H1 (cell line): Measurements from ENCODE around the gene SMURF2. TPM values are rescaled to one million over a fixed set of nuclear protein-coding genes. Genes with fewer than 3 reads are reported as not detected.
"Not testable (repeated sequence)": the region's sequence is repeated elsewhere in the genome, so short reads cannot be mapped to it uniquely, and the experiment has no call there.

Experiments
- CTCF ChIA-PET: fragments of 300-600 bp; sonication (Branson Sonifier 250); formaldehyde crosslinking; loops from one replicate; lab custom pipeline; 2021; ENCODE audit not compliant: partially characterized antibody; lab: Charles Lee
- POLR2A ChIA-PET: fragments of 300-600 bp; sonication (Branson Sonifier 250); formaldehyde crosslinking; loops from one replicate; lab custom pipeline; 2021; ENCODE audit warnings: inconsistent platforms; ENCODE audit not compliant: partially characterized antibody; lab: Charles Lee
- DNase-seq, 2 experiments: peaks; one replicate each; pipeline versions ENCODE4 v3.0.0 to v3.0.0-alpha.2; 2010 to 2022; ENCODE audit warnings: low spot score in 2 of 2, low read depth in 1 of 2, mixed read lengths in 1 of 2
- FAIRE-seq: peaks from 2 replicates; lab custom pipeline; 2011; peaks lifted over from hg19 to GRCh38; lab: Jason Lieb, UNC
- H2AFZ ChIP-seq: 2 replicates; pipeline ENCODE4 v1.8.1; 2012; ENCODE audit warnings: low read length, inconsistent platforms
- H2AK5ac ChIP-seq: 2 replicates; pipeline ENCODE4 v1.6.1; 2013; ENCODE audit warnings: low read depth, low read length
- H2BK120ac ChIP-seq: replicated peaks from 2 replicates; pipeline ENCODE3; 2013; ENCODE audit warnings: low read depth, low read length, inconsistent platforms
- H2BK12ac ChIP-seq: 2 replicates; pipeline ENCODE4 v1.6.1; 2013; ENCODE audit warnings: low read depth, low read length
- H2BK15ac ChIP-seq: 2 replicates; pipeline ENCODE4 v1.6.1; 2013; ENCODE audit warnings: low read length
- H2BK20ac ChIP-seq: 2 replicates; pipeline ENCODE4 v1.6.1; 2013; ENCODE audit warnings: low read length
- H2BK5ac ChIP-seq: 2 replicates; pipeline ENCODE4 v1.6.1; 2013; ENCODE audit warnings: low read depth, low read length
- H3K14ac ChIP-seq: 2 replicates; pipeline ENCODE4 v1.6.1; 2013; ENCODE audit warnings: inconsistent platforms; ENCODE audit not compliant: insufficient read length
- H3K18ac ChIP-seq: 2 replicates; pipeline ENCODE4 v1.6.1; 2013; ENCODE audit warnings: low read length; ENCODE audit errors: extremely low read depth
- H3K23ac ChIP-seq: 2 replicates; pipeline ENCODE4 v1.6.1; 2013; ENCODE audit warnings: inconsistent platforms; ENCODE audit not compliant: insufficient read length
- H3K23me2 ChIP-seq: 2 replicates; pipeline ENCODE4 v1.6.1; 2013; ENCODE audit warnings: low read depth, low read length
- H3K27ac ChIP-seq: 2 replicates; pipeline ENCODE4 v1.6.1; 2011; ENCODE audit warnings: low read depth, low read length, inconsistent platforms
- H3K27me3 ChIP-seq, 4 experiments: replicated peaks in 1 of 4; 1 replicate in 1 of 4; 2 replicates in 3 of 4; pipeline versions ENCODE4 v1.6.1 to v1.8.1; 2011 to 2013; ENCODE audit warnings: low read length in 3 of 4, mild to moderate bottlenecking in 3 of 4, inconsistent platforms in 2 of 4, mixed read lengths in 2 of 4, moderate library complexity in 1 of 4; ENCODE audit not compliant: control insufficient read depth in 3 of 4, insufficient read depth in 3 of 4; ENCODE audit errors: extremely low read depth in 1 of 4
- H3K36me3 ChIP-seq, 4 experiments: 2 replicates each; pipeline versions ENCODE4 v1.6.1 to v1.8.1; 2011 to 2013; ENCODE audit warnings: mild to moderate bottlenecking in 4 of 4, low read length in 3 of 4, moderate library complexity in 2 of 4, control low read depth in 1 of 4, inconsistent platforms in 1 of 4; ENCODE audit not compliant: insufficient read depth in 4 of 4, control insufficient read depth in 2 of 4
- H3K4ac ChIP-seq: replicated peaks from 2 replicates; pipeline ENCODE3; 2013; ENCODE audit warnings: low read length, low read depth, mixed read lengths, inconsistent platforms; ENCODE audit not compliant: insufficient read length
- H3K4me1 ChIP-seq, 4 experiments: replicated peaks in 1 of 4; 1 replicate in 1 of 4; 2 replicates in 3 of 4; pipeline versions ENCODE4 v1.6.1 to v1.8.1; 2011 to 2013; ENCODE audit warnings: low read length in 3 of 4, inconsistent platforms in 2 of 4, mixed read lengths in 1 of 4; ENCODE audit not compliant: insufficient read depth in 4 of 4, control insufficient read depth in 3 of 4
- H3K4me2 ChIP-seq, 2 experiments: 2 replicates each; pipeline versions ENCODE4 v1.6.1 to v1.8.1; 2011 to 2013; ENCODE audit warnings: low read depth in 2 of 2, low read length in 2 of 2, control low read depth in 1 of 2, inconsistent platforms in 1 of 2, mild to moderate bottlenecking in 1 of 2; ENCODE audit not compliant: insufficient read depth in 1 of 2
- H3K4me3 ChIP-seq, 4 experiments: fragments of 200-600, 300-600 bp in 1 of 4; sonication (generic), shearing (Covaris generic), sonication (Bioruptor Twin) in 1 of 4; 2 replicates each; pipeline versions ENCODE4 v1.5.1 to v1.8.1; 2011 to 2016; ENCODE audit warnings: low read length in 4 of 4, low read depth in 3 of 4, control low read depth in 2 of 4, inconsistent platforms in 2 of 4, mild to moderate bottlenecking in 2 of 4, mixed read lengths in 1 of 4, moderate library complexity in 1 of 4; ENCODE audit not compliant: insufficient read depth in 2 of 4; ENCODE audit errors: extremely low read depth in 1 of 4
- H3K56ac ChIP-seq: replicated peaks from 2 replicates; pipeline ENCODE3; 2013; ENCODE audit warnings: low read depth, mild to moderate bottlenecking, mixed read lengths, low read length, inconsistent platforms; ENCODE audit not compliant: insufficient read length
- H3K79me1 ChIP-seq: 2 replicates; pipeline ENCODE4 v1.6.1; 2013; ENCODE audit warnings: low read depth, low read length, control low read depth
- H3K79me2 ChIP-seq, 2 experiments: 2 replicates each; pipeline versions ENCODE4 v1.6.1 to v1.8.1; 2012 to 2013; ENCODE audit warnings: low read length in 2 of 2, mild to moderate bottlenecking in 2 of 2, inconsistent platforms in 1 of 2; ENCODE audit not compliant: insufficient read depth in 2 of 2, control insufficient read depth in 1 of 2
- H3K9ac ChIP-seq, 4 experiments: replicated peaks in 1 of 4; 1 replicate in 1 of 4; 2 replicates in 3 of 4; pipeline versions ENCODE4 v1.6.1 to v1.8.1; 2011 to 2013; ENCODE audit warnings: low read depth in 3 of 4, low read length in 3 of 4, control low read depth in 2 of 4, mild to moderate bottlenecking in 2 of 4, moderate library complexity in 2 of 4, inconsistent platforms in 1 of 4; ENCODE audit errors: extremely low read depth in 1 of 4
- H3K9me3 ChIP-seq, 2 experiments: 2 replicates each; pipeline versions ENCODE4 v1.6.1 to v1.8.1; 2012 to 2013; ENCODE audit warnings: mild to moderate bottlenecking in 2 of 2, moderate library complexity in 2 of 2, control low read depth in 1 of 2, inconsistent platforms in 1 of 2, low read depth in 1 of 2, low read length in 1 of 2, mixed read lengths in 1 of 2; ENCODE audit not compliant: insufficient read depth in 2 of 2
- H4K20me1 ChIP-seq, 2 experiments: replicated peaks in 1 of 2; 2 replicates each; pipeline versions ENCODE3 to v1.8.1; 2011 to 2013; ENCODE audit warnings: inconsistent platforms in 2 of 2, low read length in 2 of 2, mild to moderate bottlenecking in 1 of 2; ENCODE audit not compliant: insufficient read depth in 2 of 2, control insufficient read depth in 1 of 2
- H4K5ac ChIP-seq: 2 replicates; pipeline ENCODE4 v1.6.1; 2013; ENCODE audit warnings: low read length, low read depth, mixed read lengths, inconsistent platforms; ENCODE audit not compliant: insufficient read length
- H4K8ac ChIP-seq: 2 replicates; pipeline ENCODE4 v1.8.0; 2013; ENCODE audit warnings: mild to moderate bottlenecking, moderate library complexity, low read length, inconsistent platforms; ENCODE audit not compliant: insufficient read depth; ENCODE audit errors: extremely low read depth
- H4K91ac ChIP-seq: replicated peaks from 2 replicates; pipeline ENCODE3; 2013; ENCODE audit warnings: low read length, mixed read lengths, inconsistent platforms; ENCODE audit not compliant: insufficient read length
- WGBS, 2 experiments: shearing (Covaris generic) in 1 of 2; methylation state at CpG; one replicate each; pipeline versions ENCODE4 v1.1.6 to v1.1.7; 2013 to 2015; ENCODE audit warnings: low lambda C conversion rate in 2 of 2, mixed read lengths in 2 of 2, inconsistent platforms in 1 of 2, low coverage in 1 of 2, missing lambda C conversion rate in 1 of 2; ENCODE audit not compliant: insufficient replicate concordance in 2 of 2, insufficient coverage in 1 of 2, insufficient read length in 1 of 2; ENCODE audit errors: extremely low coverage in 1 of 2, missing lambda C conversion rate in 1 of 2; 5-methylcytosine and 5-hydroxymethylcytosine counted together
- polyA plus RNA-seq, 7 experiments: library from polyadenylated mRNA; depleted of rRNA in 3 of 7; stranded (reverse) in 5 of 7; unstranded in 2 of 7; fragments of >200 nt in 5 of 7; fragments of 200-250 nt in 2 of 7; gene quantifications; 1 replicate in 5 of 7; 2 replicates in 1 of 7; 4 replicates in 1 of 7; pipeline versions ENCODE4 v1.2.1 to v1.2.3, GENCODE V29; 2011 to 2013; ENCODE audit warnings: missing spikeins in 2 of 7, mixed read lengths in 2 of 7
- total RNA-seq: library from RNA; stranded (reverse); fragmentation: NEBNext Ultra II Directional; extraction: Animal tissue kit (Norgen Biotek cat#: 25700); gene quantifications from 2 replicates; pipeline ENCODE4 v1.2.1, GENCODE V29; 2021

The SMURF2 gene
- total and polyA plus RNA-seq, 2 of the 8 experiments (the other 6 are each of a cell fraction or from before 2014, with no cell fraction given) = 7.2 to 29.2 TPM

- H2AFZ ChIP-seq, H4K8ac ChIP-seq, H3K18ac ChIP-seq, H2AK5ac ChIP-seq, H3K27ac ChIP-seq, H3K23ac ChIP-seq, H3K14ac ChIP-seq, H3K23me2 ChIP-seq, H3K36me3 ChIP-seq, FAIRE-seq, H4K5ac ChIP-seq, H3K4me1 ChIP-seq, H2BK5ac ChIP-seq, H4K20me1 ChIP-seq, CTCF ChIA-PET, H2BK120ac ChIP-seq, H4K91ac ChIP-seq, H3K4ac ChIP-seq, H2BK15ac ChIP-seq, H2BK12ac ChIP-seq, H3K56ac ChIP-seq, H3K9me3 ChIP-seq, H3K79me1 ChIP-seq, H3K27me3 ChIP-seq, H2BK20ac ChIP-seq, POLR2A ChIA-PET: not testable (repeated sequence)
- Histone ChIP-seq H3K4me2 (peak overlapping the region; percentile 87 to 92), H3K4me3 (peak overlapping the region; percentile 78 to 84 (median 80)), H3K79me2 (peaks cover 3 to 60% of the 10 kb centered on the region in 2 experiments; a peak in 3 of 4 replicates), H3K9ac (peak overlapping the region in 1 of 4 experiments; percentile 67; a peak in 1 of 7 replicates)
- 45% methylated on average over 11 of the region's 11 CpGs; no CpG with 5 or more reads in 1 of the 2 experiments for WGBS, 2 experiments
- DNase-seq = peak in 1 of 2 experiments; percentile 22
Observed at GRCh38 chr17:64660195-64660977, 1.7 kb downstream of the SMURF2 start.
